ENCODE results near the gene DHRSX.
A peak's percentile ranks its signal among the peaks of the same experiment; 100 is the strongest.
"Not testable (repeated sequence)": the region's sequence is repeated elsewhere in the genome, so short reads cannot be mapped to it uniquely, and the experiment has no call there.

The DHRSX gene

DNA sequence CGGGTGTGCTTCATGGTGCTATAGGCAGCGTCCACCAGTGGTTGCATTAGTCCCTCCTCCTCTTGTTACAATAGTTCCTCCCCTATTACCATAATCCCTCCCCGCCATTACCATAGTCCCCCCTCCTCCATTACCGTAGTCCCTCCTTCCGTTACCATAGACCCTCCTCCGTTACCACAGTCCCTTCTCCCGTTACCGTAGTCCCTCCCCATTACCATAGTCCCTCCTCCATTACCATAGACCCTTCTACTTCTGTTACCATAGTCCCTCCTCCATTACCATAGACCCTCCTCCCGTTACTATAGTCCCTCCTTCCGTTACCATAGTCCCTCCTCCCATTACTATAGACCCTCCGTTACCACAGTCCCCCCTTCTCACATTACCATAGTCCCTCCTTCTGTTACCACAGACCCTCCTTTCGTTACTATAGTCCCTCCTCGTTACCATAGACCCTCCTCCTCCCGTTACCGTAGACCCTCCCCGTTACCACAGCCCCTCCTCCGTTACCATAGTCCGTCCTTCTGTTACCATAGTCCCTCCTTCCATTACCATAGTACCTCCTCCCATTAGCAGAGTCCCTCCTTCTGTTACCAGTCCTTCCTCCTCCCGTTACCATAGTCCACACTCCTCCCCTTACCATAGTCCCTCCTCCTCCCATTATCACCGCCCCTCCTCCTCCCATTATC, 129.6 kb downstream of the DHRSX start:
- TF ChIP-seq, protein P1, sequence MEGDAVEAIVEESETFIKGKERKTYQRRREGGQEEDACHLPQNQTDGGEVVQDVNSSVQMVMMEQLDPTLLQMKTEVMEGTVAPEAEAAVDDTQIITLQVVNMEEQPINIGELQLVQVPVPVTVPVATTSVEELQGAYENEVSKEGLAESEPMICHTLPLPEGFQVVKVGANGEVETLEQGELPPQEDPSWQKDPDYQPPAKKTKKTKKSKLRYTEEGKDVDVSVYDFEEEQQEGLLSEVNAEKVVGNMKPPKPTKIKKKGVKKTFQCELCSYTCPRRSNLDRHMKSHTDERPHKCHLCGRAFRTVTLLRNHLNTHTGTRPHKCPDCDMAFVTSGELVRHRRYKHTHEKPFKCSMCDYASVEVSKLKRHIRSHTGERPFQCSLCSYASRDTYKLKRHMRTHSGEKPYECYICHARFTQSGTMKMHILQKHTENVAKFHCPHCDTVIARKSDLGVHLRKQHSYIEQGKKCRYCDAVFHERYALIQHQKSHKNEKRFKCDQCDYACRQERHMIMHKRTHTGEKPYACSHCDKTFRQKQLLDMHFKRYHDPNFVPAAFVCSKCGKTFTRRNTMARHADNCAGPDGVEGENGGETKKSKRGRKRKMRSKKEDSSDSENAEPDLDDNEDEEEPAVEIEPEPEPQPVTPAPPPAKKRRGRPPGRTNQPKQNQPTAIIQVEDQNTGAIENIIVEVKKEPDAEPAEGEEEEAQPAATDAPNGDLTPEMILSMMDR (conservative IDR thresholded peaks at IDR 0.05; ENCODE audit: low read depth, low read length): no peak
- peak overlapping the region; percentile 44 for H3K4me3 ChIP-seq (ENCODE audit: low read depth, low read length)
- peak; percentile 80 for DNase-seq (ENCODE audit: low read depth)

DNA sequence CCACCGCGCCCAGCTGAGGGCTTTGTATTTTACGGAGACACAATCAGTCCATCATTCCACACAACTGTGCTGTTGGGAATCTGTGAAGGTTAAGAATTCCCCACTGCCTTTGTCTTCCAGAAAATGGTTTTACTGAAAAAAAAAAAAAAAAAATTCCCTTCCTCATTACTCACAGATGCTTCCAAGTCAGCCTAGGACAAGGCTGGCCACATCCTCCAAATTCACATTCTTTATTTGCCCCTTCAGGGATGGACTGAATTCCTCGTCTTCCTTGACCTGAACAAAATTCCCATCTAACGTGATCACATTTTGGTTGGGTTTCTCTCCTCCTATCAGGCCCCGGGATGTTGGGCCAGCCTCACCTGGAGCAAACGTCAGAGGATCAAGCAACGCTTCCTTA, 130.3 kb downstream of the DHRSX start:
- DNase-seq (ENCODE audit: low read depth): no peak
- no peak overlapping the region for H3K4me3 ChIP-seq (ENCODE audit: low read depth, low read length)
- TF ChIP-seq, protein P1 (conservative IDR thresholded peaks at IDR 0.05; ENCODE audit: low read depth, low read length): no peak

DNA sequence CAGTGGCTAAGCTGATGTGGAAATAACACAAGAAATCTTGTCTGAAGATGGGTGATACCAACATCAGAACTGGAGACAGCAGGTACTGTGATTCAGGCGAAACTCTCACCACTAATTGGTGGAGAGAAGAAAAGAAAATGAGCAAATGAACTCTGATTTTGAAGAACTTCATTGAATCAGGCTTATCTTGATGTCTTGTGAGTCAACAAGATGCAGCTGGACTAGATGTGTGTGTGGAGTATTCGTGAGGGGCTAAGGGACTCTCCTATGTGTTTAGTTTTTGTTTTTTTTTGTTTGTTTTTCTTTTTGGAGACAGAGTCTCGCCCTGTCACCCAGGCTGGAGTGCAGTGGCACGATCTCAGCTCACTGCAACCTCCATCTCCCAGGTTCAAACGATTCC, 131.6 kb downstream of the DHRSX start:
- TF ChIP-seq, protein P1 (conservative IDR thresholded peaks at IDR 0.05; ENCODE audit: low read depth, low read length): no peak
- DNase-seq (ENCODE audit: low read depth): no peak

DNA sequence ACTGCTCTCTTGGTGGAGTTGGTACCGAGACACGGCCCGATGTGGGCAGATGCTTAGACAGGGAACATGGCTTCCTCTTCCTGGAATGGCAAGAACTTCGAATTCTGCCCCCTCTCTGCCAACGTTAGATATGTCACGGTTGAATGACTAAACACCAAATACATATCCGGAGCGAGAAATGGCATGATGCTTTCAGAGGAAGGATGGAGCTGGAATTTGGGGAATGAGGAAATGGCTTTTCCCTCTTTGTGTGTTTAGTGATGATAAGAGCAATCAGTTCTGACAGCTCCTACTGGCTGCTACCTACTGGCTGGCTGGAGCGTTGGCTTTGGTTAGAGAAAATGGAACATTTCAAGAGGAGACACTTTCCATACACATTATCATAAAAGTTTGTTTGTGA, 140.0 kb downstream of the DHRSX start:
- no peak overlapping the region for H3K4me3 ChIP-seq (ENCODE audit: low read depth, low read length)
- DNase-seq (ENCODE audit: low read depth): peak; percentile 15
- TF ChIP-seq, protein P1 (conservative IDR thresholded peaks at IDR 0.05; ENCODE audit: low read depth, low read length): peak; percentile 11

More for the DNA sequence above, 131.6 kb downstream of the DHRSX start:
- no peak overlapping the region for H3K4me3 ChIP-seq (ENCODE audit: low read depth, low read length)

DNA sequence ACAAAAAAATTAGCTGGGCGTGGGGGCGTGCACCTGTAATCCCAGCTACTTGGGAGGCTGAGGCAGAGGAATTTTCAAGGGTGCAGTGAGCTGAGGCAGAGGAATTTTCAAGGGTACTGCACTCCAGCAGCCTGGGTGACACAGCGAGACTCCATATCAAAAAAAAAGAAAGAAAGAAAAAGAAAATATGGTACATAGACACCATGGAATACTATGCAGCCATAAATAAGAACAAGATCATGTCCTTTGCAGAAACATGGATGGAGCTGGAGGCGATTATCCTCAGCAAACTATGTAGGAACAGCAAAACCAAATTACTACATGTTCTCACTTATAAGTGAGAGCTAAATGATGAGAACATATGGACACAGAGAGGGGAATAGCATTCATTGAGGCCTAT, 141.3 kb downstream of the DHRSX start:
- not testable (repeated sequence) for H3K4me3 ChIP-seq (ENCODE audit: low read depth, low read length); DNase-seq (ENCODE audit: low read depth)

DNA sequence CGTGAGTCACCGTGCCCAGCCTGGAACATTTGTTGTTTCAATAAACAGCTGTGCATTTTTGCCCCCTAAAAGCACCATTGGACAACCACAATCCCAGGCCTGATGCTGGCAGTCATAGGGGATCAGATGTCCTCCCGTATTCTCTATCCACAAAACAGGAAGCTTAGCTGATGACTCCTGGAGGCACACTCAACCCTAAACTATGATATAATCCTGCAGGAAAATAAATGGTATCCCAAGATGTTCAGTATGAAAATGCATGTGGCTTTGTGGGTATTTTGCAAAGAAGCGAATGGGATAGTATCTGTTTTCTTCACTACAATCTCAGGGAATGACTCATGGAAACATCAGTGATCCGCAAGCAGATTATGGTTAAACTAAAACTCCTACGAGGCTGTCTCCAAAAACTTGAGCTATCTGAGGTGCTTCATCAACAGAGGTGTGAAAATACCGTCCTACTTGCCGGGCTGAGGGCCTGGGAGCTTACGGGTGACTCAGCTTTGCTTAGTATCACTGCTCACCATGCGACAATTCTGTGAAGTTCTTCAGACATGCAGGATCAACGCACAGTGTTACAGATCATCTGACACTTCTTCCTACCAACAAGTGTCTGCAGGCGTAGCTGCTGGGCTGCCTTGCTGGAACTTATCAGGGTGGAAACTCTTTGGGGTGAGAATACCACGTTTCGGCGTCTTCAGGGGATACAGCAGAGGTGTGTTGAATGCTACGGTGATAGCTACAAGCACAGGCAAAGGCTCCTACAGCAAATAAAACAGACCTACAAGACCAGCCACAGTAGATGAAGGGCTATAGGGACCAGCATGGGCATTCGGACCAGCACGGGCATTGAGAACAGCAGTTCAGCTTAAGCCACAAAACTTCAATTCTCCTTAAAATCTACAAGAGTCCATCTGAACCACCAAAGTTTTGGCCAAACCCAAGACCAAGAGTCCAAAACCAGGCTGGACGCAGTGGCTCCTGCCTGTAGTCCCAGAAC, 148.5 kb downstream of the DHRSX start:
- DNase-seq (ENCODE audit: low read depth): peak; percentile 87
- no peak overlapping the region for H3K4me3 ChIP-seq (ENCODE audit: low read depth, low read length)
- TF ChIP-seq, protein P1 (conservative IDR thresholded peaks at IDR 0.05; ENCODE audit: low read depth, low read length): no peak

DNA sequence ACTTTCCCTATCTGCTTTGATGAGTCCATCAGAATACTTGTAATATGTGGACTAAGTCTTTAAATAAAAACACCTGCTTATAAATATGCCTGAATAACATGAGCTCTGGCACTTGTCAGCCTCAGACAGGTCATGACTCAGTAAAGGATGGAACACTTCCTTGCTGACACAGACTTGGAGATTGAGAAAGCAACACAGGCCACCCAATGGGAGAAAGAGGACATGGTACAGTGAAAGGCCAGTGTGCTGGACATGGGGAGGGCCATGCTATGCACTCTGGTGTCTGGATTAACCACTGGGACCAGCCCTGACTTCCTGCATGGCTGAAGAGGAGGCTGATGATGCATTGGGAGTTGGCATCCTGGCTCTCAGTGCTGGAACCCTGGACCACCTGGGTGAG, 149.5 kb downstream of the DHRSX start:
- peak; percentile 62 for DNase-seq (ENCODE audit: low read depth)
- TF ChIP-seq, protein P1 (conservative IDR thresholded peaks at IDR 0.05; ENCODE audit: low read depth, low read length): no peak
- no peak overlapping the region for H3K4me3 ChIP-seq (ENCODE audit: low read depth, low read length)

DNA sequence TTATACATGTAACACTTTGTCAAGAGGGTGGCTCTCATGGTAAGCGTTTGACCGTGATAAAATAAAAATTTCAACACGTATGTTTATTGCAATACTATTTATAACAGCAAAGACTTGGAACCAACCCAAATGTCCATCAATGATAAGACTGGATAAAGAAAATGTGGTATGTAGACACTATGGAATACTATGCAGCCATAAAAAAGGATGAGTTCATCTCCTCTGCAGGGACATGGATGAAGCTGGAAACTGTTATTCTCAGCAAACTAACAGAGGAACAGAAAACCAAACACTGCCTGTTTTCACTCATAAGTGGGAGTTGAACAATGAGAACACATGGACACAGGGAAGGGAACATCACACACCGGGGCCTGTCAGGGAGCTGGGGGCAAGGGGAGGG, 150.1 kb downstream of the DHRSX start:
- not testable (repeated sequence) for DNase-seq (ENCODE audit: low read depth); H3K4me3 ChIP-seq (ENCODE audit: low read depth, low read length)

DNA sequence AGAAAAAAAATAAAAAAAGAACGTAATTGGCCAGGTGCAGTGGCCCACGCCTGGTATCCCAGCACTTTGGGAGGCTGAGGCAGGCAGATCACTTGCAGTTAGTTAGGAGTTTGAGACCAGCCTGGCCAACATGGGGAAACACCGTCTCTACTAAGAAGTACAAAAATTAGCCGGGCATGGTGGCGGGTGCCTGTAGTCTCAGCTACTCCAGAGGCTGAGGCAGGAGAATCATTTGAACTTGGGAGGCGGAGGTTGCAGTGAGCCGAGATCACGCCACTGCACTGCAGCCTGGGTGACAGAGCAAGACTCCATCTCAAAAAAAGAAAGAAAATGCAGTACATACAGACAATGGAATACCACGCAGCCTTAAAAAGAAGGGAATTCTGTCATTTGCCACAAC, 150.7 kb downstream of the DHRSX start:
- not testable (repeated sequence) for H3K4me3 ChIP-seq (ENCODE audit: low read depth, low read length); DNase-seq (ENCODE audit: low read depth)

Measured in choroid plexus epithelial cell (primary cell).